HL-60 (cell line): Measurements from ENCODE around the gene DNAL4.

Experiments used
- DNase-seq, 2 experiments: peaks; one replicate each; pipeline ENCODE4 v3.0.0-alpha.2; 2010 to 2020; ENCODE audit warnings: low read depth in 1 of 2, low spot score in 1 of 2
- H3K27ac ChIP-seq: fragments of 250-450 bp; sonication (Bioruptor Pico); replicated peaks from 2 replicates; pipeline ENCODE4 v1.5.1; 2020; ENCODE audit warnings: mild to moderate bottlenecking, moderate library complexity
- H3K27me3 ChIP-seq: fragments of 250-450 bp; sonication (Bioruptor Pico); 2 replicates; pipeline ENCODE4 v1.5.1; 2021; ENCODE audit warnings: mild to moderate bottlenecking, moderate library complexity; ENCODE audit not compliant: insufficient read depth, poor library complexity, severe bottlenecking
- H3K4me3 ChIP-seq: replicated peaks from 2 replicates; pipeline ENCODE4 v1.5.1; 2011; ENCODE audit warnings: mild to moderate bottlenecking, control low read depth, low read length; ENCODE audit not compliant: insufficient read depth
- GABPA ChIP-seq: IDR thresholded peaks from 2 replicates; pipeline ENCODE4 v1.6.1; 2012; ENCODE audit warnings: low read depth
- POLR2AphosphoS5 ChIP-seq: IDR thresholded peaks from 2 replicates; pipeline ENCODE4 v1.6.1; 2012; ENCODE audit warnings: low read depth
- SPI1 ChIP-seq: IDR thresholded peaks from 2 replicates; pipeline ENCODE4 v1.6.1; 2012; ENCODE audit warnings: low read depth, mild to moderate bottlenecking, borderline replicate concordance
- TF ChIP-seq, protein P1 (sequence below): IDR thresholded peaks from one replicate; pipeline ENCODE4 v1.5.1; 2011; ENCODE audit warnings: low read length, control low read depth, inconsistent platforms; ENCODE audit not compliant: insufficient read depth
- TF ChIP-seq, protein P2 (sequence below): IDR thresholded peaks from 2 replicates; pipeline ENCODE4 v1.6.1; 2012; ENCODE audit warnings: low read depth; ENCODE audit not compliant: insufficient replicate concordance

DNAL4 gene

DNA sequence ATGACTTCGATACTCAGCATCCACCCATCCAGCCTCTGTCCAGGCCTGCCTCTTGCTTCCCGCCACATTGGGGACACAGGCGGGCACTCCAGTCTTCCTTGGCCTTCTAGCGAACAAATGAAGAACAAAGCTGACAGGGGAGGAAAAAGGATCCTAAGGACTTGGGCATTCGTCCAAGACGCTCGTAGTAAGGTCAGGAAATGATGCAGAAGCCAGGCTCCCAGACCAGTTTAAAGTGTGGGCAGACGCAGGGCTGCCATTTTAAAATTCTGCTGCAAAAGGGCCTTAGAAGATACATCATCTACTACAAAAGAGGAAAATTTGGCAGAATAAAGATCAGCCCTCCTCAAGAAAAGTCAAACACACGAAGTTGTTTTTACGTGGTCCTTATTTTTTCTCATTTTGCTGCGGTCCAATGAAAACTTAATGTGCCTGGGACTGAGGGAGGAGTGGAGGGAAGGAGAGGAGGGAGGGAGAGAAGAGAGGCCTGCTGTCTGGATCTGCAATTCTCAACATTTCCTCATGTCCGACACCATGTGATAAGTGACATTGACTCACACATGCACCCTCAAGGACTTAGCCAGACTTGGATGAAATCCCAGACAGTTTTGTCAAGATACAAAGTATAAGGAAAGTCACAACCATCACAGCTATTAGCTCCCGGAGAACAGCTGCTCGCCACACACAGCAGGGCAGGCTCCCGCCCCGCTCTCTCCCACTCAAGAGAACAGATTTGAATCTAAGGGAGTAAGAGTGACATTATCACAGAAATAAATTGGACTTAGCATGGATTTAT is 5.7 kb downstream of the DNAL4 start:
- no peak overlapping the region for H3K27ac ChIP-seq
- DNase-seq: no peak
- TF ChIP-seq, protein P1, sequence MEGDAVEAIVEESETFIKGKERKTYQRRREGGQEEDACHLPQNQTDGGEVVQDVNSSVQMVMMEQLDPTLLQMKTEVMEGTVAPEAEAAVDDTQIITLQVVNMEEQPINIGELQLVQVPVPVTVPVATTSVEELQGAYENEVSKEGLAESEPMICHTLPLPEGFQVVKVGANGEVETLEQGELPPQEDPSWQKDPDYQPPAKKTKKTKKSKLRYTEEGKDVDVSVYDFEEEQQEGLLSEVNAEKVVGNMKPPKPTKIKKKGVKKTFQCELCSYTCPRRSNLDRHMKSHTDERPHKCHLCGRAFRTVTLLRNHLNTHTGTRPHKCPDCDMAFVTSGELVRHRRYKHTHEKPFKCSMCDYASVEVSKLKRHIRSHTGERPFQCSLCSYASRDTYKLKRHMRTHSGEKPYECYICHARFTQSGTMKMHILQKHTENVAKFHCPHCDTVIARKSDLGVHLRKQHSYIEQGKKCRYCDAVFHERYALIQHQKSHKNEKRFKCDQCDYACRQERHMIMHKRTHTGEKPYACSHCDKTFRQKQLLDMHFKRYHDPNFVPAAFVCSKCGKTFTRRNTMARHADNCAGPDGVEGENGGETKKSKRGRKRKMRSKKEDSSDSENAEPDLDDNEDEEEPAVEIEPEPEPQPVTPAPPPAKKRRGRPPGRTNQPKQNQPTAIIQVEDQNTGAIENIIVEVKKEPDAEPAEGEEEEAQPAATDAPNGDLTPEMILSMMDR: no peak
- TF ChIP-seq, protein P2, sequence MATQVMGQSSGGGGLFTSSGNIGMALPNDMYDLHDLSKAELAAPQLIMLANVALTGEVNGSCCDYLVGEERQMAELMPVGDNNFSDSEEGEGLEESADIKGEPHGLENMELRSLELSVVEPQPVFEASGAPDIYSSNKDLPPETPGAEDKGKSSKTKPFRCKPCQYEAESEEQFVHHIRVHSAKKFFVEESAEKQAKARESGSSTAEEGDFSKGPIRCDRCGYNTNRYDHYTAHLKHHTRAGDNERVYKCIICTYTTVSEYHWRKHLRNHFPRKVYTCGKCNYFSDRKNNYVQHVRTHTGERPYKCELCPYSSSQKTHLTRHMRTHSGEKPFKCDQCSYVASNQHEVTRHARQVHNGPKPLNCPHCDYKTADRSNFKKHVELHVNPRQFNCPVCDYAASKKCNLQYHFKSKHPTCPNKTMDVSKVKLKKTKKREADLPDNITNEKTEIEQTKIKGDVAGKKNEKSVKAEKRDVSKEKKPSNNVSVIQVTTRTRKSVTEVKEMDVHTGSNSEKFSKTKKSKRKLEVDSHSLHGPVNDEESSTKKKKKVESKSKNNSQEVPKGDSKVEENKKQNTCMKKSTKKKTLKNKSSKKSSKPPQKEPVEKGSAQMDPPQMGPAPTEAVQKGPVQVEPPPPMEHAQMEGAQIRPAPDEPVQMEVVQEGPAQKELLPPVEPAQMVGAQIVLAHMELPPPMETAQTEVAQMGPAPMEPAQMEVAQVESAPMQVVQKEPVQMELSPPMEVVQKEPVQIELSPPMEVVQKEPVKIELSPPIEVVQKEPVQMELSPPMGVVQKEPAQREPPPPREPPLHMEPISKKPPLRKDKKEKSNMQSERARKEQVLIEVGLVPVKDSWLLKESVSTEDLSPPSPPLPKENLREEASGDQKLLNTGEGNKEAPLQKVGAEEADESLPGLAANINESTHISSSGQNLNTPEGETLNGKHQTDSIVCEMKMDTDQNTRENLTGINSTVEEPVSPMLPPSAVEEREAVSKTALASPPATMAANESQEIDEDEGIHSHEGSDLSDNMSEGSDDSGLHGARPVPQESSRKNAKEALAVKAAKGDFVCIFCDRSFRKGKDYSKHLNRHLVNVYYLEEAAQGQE: no peak
- TF ChIP-seq GABPA (no peak), POLR2AphosphoS5 (no peak), SPI1 (no peak)

GRCh38 chr22:38786631-38787030 is 7.3 kb downstream of the DNAL4 start:
- TF ChIP-seq POLR2AphosphoS5: no peak
- TF ChIP-seq, protein P2: no peak
- TF ChIP-seq, protein P1: no peak
- TF ChIP-seq GABPA: no peak
- no peak for TF ChIP-seq SPI1

More for the DNA sequence above, 5.7 kb downstream of the DNAL4 start:
- H3K27me3 ChIP-seq: no peaks in the 10 kb centered on the region
- no peak overlapping the region for H3K4me3 ChIP-seq

DNA sequence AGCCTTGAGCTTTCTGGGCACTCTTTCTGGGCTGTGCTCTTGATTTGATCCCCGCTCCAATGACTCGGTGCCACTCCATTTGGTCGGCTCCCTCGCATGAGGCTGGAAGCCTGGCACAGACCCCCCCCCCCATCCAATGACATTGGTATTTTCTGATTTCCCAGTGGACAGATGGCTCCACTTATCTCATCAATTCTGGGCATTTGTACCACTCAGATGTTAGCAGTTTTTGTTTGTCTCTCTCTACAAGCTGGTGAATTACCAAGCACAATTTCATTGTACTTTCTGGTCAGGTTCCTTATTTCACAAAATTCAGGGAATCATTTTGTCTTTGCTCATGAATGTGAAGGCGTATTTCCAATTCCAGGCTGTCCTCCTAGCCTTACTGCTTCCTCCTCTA is 9.1 kb downstream of the DNAL4 start:
- H3K4me3 ChIP-seq: no peak overlapping the region
- H3K27ac ChIP-seq: no peak overlapping the region
- DNase-seq: no peak
- no peaks in the 10 kb centered on the region for H3K27me3 ChIP-seq
- no peak for TF ChIP-seq POLR2AphosphoS5
- TF ChIP-seq GABPA: no peak
- TF ChIP-seq, protein P2: no peak
- no peak for TF ChIP-seq SPI1
- TF ChIP-seq, protein P1: no peak

More at GRCh38 chr22:38786631-38787030, 7.3 kb downstream of the DNAL4 start:
- Histone ChIP-seq H3K27me3 (no peaks in the 10 kb centered on the region), H3K27ac (no peak overlapping the region), H3K4me3 (no peak overlapping the region)
- no peak for DNase-seq
